Measurements from ENCODE around the gene SLCO3A1.

- TF ChIP-seq CTCF (IDR thresholded peaks at IDR 0.05) = no peak
- TF ChIP-seq ATF3 (CRISPR knock-in tag; conservative IDR thresholded peaks at IDR 0.05) = no peak
- no peak for TF ChIP-seq NR1H2 (CRISPR knock-in tag; IDR thresholded peaks at IDR 0.05)
- no peak for TF ChIP-seq ELF4 (CRISPR knock-in tag; IDR thresholded peaks at IDR 0.05; ENCODE audit: low read depth)
- no peak for TF ChIP-seq ZBTB21 (CRISPR knock-in tag; IDR thresholded peaks at IDR 0.05; ENCODE audit: borderline replicate concordance)
Measured at GRCh38 chr15:92107510-92107909, 254.0 kb downstream of the SLCO3A1 start.
